ENCODE results near the gene BTBD9.

BTBD9 gene

DNA sequence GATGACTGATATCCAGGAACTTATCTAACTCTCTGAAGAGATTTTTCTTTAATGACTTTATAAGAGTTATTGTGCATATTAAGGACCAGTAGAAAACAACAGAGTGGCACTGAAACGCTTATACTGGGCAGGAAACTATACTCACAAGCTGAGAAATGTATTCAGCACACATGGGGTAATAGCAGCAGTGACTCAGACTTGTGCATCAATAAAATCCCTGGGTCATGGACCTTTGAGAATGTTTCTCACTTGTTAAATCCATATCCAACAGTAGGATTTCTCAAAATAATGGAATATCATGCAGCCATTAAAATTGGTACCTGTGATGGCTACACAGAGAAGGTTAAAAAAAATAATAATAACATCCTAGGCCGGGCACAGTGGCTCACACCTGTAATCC is 219.5 kb downstream of the BTBD9 start:
- DNase-seq, result no peak

- no peak for DNase-seq
Observed at GRCh38 chr6:38417521-38417920, 222.2 kb downstream of the BTBD9 start.

GRCh38 chr6:38415231-38416005 is 224.3 kb downstream of the BTBD9 start:
- DNase-seq, result no peak

DNA sequence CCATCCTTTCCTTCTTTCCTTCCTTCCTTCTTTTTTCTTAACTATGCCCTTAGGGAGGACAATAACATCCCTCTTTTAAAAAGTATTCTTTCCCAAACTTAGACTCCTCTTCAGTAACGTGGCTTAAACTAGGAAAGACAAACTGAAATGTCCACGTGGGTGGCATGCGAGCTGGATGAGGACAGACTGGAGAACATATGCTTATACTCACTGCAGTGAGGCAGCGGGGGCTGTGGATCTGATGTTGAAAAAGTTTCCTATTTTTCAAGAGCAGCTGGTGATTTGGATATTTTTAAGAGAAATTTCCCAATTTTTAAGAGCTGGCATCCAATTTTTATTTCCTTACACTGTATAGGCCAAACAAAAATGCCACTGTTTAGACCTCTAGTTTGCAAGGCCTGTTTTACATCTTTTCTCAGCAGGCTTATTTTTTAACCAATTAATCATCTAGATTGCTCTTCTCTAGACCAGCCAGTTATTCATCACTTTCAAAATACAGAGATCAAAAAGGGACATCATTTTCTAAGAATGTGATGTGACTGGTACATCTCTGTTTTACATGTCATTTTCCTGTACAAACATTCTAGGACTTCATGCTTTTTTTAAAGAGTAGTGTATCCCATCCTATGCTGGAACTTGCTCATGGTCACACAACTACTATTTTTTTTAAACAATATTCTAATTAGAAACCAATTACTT is 226.5 kb downstream of the BTBD9 start:
- DNase-seq, result no peak

- no peak for DNase-seq
Observed at GRCh38 chr6:38407192-38407591, 232.5 kb downstream of the BTBD9 start.

GRCh38 chr6:38406096-38406495 is 233.6 kb downstream of the BTBD9 start:
- DNase-seq, result no peak

- no peak for DNase-seq
Observed at GRCh38 chr6:38404900-38405556, 234.7 kb downstream of the BTBD9 start.

GRCh38 chr6:38404355-38404754 is 235.4 kb downstream of the BTBD9 start:
- DNase-seq, result no peak

DNA sequence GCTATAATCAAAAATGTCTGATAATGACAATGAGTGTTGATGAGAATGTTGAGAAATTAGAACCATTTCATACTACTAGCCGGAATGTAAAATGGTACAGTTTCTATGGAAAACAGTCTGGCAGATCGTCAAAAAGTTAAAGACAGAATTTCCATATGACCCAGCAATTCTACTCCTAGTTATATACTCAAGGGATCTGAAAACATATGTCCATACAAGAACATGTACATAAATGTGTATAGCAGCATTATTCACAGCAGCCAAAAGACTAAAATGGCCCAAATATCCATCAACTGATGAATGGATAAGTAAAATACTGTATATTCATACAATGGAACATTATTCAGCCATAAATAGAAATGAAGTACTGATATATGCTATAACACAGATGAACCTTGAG is 236.2 kb downstream of the BTBD9 start:
- no peak for DNase-seq

- DNase-seq, result no peak
Observed at GRCh38 chr6:38400764-38401163, 239.0 kb downstream of the BTBD9 start.

GRCh38 chr6:38400101-38400500 is 239.6 kb downstream of the BTBD9 start:
- no peak for DNase-seq

- DNase-seq, result no peak
Observed at GRCh38 chr6:38396209-38396608, 243.5 kb downstream of the BTBD9 start.

DNA sequence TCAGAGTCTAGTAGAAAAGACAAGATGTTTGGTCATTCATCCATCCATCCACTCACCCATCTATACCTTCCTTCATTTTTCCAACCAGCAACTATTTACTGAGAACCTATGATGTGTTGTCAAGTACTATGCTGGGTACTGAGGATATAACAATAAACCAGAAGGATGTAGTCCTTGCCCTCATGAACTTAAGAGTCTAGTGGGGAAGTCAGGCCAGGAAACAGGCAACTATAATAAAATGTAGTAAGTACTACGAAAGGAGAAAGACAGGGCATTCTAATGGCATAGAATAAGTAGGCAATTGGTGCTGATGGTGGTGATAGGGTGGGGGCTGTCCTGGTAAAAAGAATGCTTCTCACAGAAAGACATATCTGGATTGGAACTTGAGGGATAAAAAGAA is 245.7 kb downstream of the BTBD9 start:
- DNase-seq, result no peak

DNA sequence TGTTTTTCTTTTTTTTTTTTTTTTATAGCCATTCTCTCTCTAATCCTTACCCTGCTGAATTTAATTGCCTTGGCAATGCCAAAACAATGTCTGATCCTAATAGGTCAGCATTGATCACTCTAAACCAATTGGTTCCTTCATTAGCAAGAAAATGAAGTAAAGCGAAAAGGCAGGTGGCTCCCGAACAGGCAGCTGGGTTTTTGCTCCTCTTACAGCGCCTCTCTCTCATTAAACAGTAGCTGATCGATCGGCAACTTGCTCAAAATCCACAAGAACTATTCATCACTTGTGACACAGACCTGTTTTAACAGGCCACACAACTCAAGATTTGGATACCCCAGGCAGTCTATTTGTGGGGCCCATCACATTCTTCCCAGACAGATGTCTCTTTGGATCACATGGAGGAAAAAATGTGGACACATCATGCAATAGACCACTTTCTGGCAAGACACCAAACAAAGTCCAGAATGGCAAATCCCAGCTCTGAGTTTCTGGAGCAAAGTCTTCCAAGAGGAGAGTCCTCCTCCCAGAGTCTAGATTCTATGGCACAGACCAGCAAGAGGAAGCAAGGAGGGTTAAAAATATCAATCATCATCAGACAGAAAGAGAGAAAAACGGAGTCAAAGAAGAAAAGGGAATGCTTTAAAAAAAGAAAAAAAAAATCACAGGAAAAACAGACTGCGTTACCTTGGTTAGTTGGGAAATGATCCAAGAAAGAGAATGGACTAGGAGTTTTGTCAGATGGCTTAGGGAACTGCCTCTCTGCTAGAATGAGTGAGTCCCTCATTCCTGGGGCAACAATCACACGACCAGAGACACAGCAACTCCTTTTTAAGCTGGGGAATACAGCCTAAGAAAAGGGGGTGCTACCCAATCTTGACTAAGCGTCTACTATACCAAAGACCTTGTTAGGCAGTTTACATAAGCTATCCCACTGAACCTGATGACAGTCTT is 247.8 kb downstream of the BTBD9 start:
- DNase-seq, result no peak

- DNase-seq, result no peak
Observed at GRCh38 chr6:38391206-38391605, 248.5 kb downstream of the BTBD9 start.

- no peak for DNase-seq
Observed at GRCh38 chr6:38389875-38390274, 249.9 kb downstream of the BTBD9 start.

DNA sequence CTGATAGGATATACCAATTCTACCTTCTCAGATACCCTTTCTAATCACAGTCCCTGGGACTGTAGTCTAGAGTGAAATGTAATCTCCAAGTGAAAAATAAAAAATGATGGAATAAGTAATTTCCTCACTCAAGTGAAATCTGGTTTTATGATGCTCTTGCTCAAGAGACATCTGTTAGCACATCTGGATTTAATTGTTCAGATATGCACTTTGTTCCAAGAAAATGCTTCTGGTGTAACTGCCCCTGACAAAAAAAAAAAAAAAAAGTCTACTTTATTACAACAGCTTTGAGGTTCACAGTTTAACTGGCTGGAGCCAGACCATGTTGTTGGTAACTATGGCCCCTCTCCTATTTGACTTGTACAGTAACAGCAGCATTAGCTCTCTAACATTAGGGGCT is 251.8 kb downstream of the BTBD9 start:
- no peak for DNase-seq

DNA sequence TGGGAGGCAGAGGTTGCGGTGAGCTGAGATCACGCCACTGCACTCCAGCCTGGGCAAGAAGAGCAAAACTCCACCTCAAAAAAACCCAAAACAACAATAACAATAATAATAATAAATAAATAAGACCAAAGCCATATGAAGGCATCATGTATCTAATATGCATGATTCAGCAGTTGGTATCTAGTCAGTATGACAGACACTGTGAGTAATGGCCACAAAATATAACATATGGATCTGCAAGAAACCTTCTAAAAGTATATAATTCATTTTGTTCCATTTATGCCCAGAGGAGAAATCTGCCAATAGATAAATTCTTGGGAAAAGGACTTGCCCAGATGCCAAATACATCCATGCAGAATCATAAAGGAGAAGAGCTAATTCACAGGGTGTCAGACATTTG is 252.3 kb downstream of the BTBD9 start:
- no peak for DNase-seq

- no peak for DNase-seq
Observed at GRCh38 chr6:38378801-38379200, 260.9 kb downstream of the BTBD9 start.

- DNase-seq, result no peak
Observed at GRCh38 chr6:38375937-38376336, 263.8 kb downstream of the BTBD9 start.

DNA sequence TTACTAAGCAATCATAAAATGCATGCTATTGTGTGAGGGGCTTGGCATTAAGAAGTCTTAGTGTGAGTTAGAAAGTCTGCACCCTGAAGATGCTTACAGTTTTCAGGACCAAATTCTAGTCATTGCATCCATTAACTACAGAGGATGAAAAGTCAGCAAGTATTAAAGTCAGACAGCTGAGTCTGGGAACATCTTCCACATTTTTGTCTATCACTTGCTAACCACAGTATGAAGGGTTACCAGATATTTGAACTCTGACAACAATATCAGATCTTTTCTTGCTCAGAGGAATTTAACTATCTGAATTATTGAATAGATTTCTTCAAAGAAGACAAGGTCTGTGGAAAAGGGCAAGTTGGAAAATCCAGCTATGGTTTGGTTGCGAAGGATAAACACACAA is 264.4 kb downstream of the BTBD9 start:
- DNase-seq, result no peak

DNA sequence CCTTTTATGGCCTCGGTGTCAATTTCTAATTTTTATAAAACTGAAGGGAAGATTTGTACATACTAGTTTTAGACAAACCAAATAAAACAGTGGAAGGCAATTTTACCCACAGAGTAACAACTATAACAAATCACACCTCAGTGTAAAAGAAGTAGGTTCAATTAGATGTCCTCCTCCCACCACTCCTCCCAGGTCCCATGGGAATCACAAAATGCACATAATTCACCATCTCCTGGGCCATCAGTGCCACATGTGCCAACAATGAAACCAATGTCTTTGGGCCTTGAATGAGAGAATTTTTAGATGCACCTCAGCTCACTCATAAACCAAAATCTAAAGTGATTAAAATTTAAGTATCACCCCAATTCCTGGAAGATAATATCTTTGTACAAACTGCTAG is 267.8 kb downstream of the BTBD9 start:
- DNase-seq, result peak in 1 of 2 experiments; percentile 44

Data from NCI-H187 (cell line).